ENCODE data around the gene KIF22. TPM values are rescaled to one million over a fixed set of nuclear protein-coding genes. Genes with fewer than 3 reads are reported as not detected.

Gene KIF22
- polyA plus RNA-seq, 1 of the 3 experiments (the other 2 are of a cell fraction) = 64.1 TPM

DNA sequence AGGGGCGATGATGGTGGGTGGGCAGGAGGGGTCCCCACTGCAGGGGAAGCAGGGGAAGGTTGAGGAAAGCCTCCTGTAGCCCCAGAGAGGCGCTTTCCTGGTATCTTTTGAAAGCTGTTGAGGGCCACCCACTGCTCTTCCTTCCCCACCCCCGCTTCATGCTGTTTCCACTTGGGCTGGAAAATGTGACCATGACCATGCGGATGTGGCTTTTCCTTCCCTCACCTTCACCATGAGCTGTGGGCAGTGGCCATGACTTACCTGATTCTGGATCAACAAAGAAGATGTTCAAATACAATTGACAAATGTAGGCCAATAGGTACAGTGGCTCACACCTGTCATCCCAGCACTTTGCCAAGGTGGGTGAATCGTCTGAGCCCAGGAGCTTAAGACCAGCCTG lies 43.5 kb downstream of the KIF22 start:
- H3K9me2 ChIP-seq = no peaks in the 10 kb centered on the region
- peaks cover 4% of the 10 kb centered on the region for H3F3A ChIP-seq (replicated peaks; ENCODE audit: insufficient read depth)
- H3K36me3 ChIP-seq (replicated peaks in 1 of 2; ENCODE audit: control insufficient read depth in 1 of 2, insufficient read depth in 2 of 2, low read length in 1 of 2) = peaks cover 17 to 41% of the 10 kb centered on the region in 2 experiments
- DNase-seq = no peak
- 91% methylated on average over 5 of the region's 5 CpGs for WGBS (ENCODE audit: low lambda C conversion rate)
- H3K79me2 ChIP-seq (ENCODE audit: insufficient read depth) = peaks cover 20% of the 10 kb centered on the region
- no peaks in the 10 kb centered on the region for H3K9me3 ChIP-seq
- TF ChIP-seq, protein P1, sequence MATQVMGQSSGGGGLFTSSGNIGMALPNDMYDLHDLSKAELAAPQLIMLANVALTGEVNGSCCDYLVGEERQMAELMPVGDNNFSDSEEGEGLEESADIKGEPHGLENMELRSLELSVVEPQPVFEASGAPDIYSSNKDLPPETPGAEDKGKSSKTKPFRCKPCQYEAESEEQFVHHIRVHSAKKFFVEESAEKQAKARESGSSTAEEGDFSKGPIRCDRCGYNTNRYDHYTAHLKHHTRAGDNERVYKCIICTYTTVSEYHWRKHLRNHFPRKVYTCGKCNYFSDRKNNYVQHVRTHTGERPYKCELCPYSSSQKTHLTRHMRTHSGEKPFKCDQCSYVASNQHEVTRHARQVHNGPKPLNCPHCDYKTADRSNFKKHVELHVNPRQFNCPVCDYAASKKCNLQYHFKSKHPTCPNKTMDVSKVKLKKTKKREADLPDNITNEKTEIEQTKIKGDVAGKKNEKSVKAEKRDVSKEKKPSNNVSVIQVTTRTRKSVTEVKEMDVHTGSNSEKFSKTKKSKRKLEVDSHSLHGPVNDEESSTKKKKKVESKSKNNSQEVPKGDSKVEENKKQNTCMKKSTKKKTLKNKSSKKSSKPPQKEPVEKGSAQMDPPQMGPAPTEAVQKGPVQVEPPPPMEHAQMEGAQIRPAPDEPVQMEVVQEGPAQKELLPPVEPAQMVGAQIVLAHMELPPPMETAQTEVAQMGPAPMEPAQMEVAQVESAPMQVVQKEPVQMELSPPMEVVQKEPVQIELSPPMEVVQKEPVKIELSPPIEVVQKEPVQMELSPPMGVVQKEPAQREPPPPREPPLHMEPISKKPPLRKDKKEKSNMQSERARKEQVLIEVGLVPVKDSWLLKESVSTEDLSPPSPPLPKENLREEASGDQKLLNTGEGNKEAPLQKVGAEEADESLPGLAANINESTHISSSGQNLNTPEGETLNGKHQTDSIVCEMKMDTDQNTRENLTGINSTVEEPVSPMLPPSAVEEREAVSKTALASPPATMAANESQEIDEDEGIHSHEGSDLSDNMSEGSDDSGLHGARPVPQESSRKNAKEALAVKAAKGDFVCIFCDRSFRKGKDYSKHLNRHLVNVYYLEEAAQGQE (IDR thresholded peaks at IDR 0.05; ENCODE audit: low read depth, low read length) = no peak
- TF ChIP-seq, protein P2, sequence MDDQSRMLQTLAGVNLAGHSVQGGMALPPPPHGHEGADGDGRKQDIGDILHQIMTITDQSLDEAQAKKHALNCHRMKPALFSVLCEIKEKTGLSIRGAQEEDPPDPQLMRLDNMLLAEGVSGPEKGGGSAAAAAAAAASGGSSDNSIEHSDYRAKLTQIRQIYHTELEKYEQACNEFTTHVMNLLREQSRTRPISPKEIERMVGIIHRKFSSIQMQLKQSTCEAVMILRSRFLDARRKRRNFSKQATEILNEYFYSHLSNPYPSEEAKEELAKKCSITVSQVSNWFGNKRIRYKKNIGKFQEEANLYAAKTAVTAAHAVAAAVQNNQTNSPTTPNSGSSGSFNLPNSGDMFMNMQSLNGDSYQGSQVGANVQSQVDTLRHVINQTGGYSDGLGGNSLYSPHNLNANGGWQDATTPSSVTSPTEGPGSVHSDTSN (IDR thresholded peaks at IDR 0.05) = no peak
- TF ChIP-seq MEF2A (IDR thresholded peaks at IDR 0.05; ENCODE audit: borderline replicate concordance, low read depth) (no peak), TCF12 (IDR thresholded peaks at IDR 0.05) (no peak), SIN3A (IDR thresholded peaks at IDR 0.05; ENCODE audit: borderline replicate concordance, low read depth, low read length) (no peak), JUND (IDR thresholded peaks at IDR 0.05) (no peak)
- TF ChIP-seq, protein P3, sequence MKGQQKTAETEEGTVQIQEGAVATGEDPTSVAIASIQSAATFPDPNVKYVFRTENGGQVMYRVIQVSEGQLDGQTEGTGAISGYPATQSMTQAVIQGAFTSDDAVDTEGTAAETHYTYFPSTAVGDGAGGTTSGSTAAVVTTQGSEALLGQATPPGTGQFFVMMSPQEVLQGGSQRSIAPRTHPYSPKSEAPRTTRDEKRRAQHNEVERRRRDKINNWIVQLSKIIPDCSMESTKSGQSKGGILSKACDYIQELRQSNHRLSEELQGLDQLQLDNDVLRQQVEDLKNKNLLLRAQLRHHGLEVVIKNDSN (IDR thresholded peaks at IDR 0.05; ENCODE audit: borderline replicate concordance, low read depth) = no peak
- ChIA-PET POLR2A (interaction anchor here (0.8 to 1.4 kb wide), 3 partner anchors 9 to 128 kb away, joined by 3 to 4 read pairs (median 3); partner anchors contain the start of gene TMEM219), CTCF (interaction anchor here (0.9 to 3.9 kb wide), 4 partner anchors 14 to 29 kb away, joined by 3 to 19 read pairs (median 7); partner anchors contain the start of genes CDIPT and PAGR1)
- H3K4me1 ChIP-seq (ENCODE audit: control insufficient read depth in 1 of 2, insufficient read depth in 2 of 2, low read depth in 1 of 2, low read length in 1 of 2) = no peaks in the 10 kb centered on the region
- no peak overlapping the region for H3K9ac ChIP-seq
- H3K27ac ChIP-seq (ENCODE audit: low read depth in 2 of 2, low read length in 1 of 2) = no peak overlapping the region
- no peak overlapping the region for H3K4me3 ChIP-seq (ENCODE audit: low read depth in 2 of 2, low read length in 1 of 2)
- no peak overlapping the region for H2AFZ ChIP-seq (ENCODE audit: low read depth)
- H3K27me3 ChIP-seq (ENCODE audit: insufficient read depth) = no peaks in the 10 kb centered on the region
- no peaks in the 10 kb centered on the region for H4K20me1 ChIP-seq (ENCODE audit: insufficient read depth)
- no peak overlapping the region for H3K4me2 ChIP-seq

DNA sequence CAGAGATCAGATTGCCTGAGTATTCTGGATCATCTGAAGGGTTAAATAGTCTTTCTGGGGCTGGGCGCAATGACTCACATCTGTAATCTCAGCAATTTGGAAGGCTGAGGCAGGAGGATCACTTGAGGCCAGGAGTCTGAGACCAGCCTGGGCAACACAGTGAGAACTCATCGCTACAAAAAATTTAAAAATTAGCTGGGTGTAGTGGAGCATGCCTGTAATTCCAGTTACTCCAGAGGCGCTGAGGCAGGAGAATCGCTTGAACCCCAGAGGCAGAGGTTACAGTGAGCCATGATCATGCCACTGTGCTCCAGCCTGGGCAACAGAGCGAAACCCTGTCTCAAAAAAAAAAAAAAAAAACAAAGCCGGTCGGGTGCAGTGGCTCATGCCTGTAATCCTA lies 45.4 kb downstream of the KIF22 start:
- H4K20me1 ChIP-seq (ENCODE audit: insufficient read depth) = no peaks in the 10 kb centered on the region
- no peak overlapping the region for H3K27ac ChIP-seq (ENCODE audit: low read depth in 2 of 2, low read length in 1 of 2)
- no peaks in the 10 kb centered on the region for H3K9me2 ChIP-seq
- H3F3A ChIP-seq (replicated peaks; ENCODE audit: insufficient read depth) = peaks cover 4% of the 10 kb centered on the region
- peaks cover 25 to 41% of the 10 kb centered on the region in 2 experiments for H3K36me3 ChIP-seq (replicated peaks in 1 of 2; ENCODE audit: control insufficient read depth in 1 of 2, insufficient read depth in 2 of 2, low read length in 1 of 2)
- ChIA-PET CTCF (interaction anchor here (3.0 to 3.9 kb wide), 2 partner anchors 13 to 19 kb away, joined by 8 to 19 read pairs; partner anchors contain the start of gene PAGR1), POLR2A (no interaction called here)
- H3K4me1 ChIP-seq (ENCODE audit: control insufficient read depth in 1 of 2, insufficient read depth in 2 of 2, low read depth in 1 of 2, low read length in 1 of 2) = no peaks in the 10 kb centered on the region
- 95% methylated on average over 7 of the region's 7 CpGs for WGBS (ENCODE audit: low lambda C conversion rate)
- no peaks in the 10 kb centered on the region for H3K9me3 ChIP-seq
- H3K9ac ChIP-seq = no peak overlapping the region
- DNase-seq = no peak
- no peak overlapping the region for H3K4me2 ChIP-seq
- H2AFZ ChIP-seq (ENCODE audit: low read depth) = no peak overlapping the region
- H3K79me2 ChIP-seq (ENCODE audit: insufficient read depth) = peaks cover 1% of the 10 kb centered on the region
- H3K4me3 ChIP-seq (ENCODE audit: low read depth in 2 of 2, low read length in 1 of 2) = no peak overlapping the region
- TF ChIP-seq MEF2A (IDR thresholded peaks at IDR 0.05; ENCODE audit: borderline replicate concordance, low read depth) (no peak), TAF1 (IDR thresholded peaks at IDR 0.05; ENCODE audit: borderline replicate concordance, low read depth, low read length) (no peak), NRF1 (IDR thresholded peaks at IDR 0.05; ENCODE audit: low read depth, low read length) (no peak), JUND (IDR thresholded peaks at IDR 0.05) (no peak), RXRA (IDR thresholded peaks at IDR 0.05; ENCODE audit: borderline replicate concordance, low read depth) (no peak), GATA2 (CRISPR knock-in tag; IDR thresholded peaks at IDR 0.05) (no peak), RCOR1 (IDR thresholded peaks at IDR 0.05; ENCODE audit: low read length) (no peak), MXI1 (IDR thresholded peaks at IDR 0.05; ENCODE audit: low read depth, low read length) (no peak), TCF12 (IDR thresholded peaks at IDR 0.05) (no peak), YY1 (IDR thresholded peaks at IDR 0.05; ENCODE audit: low read depth) (no peak)
- TF ChIP-seq, protein P3 (IDR thresholded peaks at IDR 0.05; ENCODE audit: borderline replicate concordance, low read depth) = no peak
- TF ChIP-seq, protein P4, sequence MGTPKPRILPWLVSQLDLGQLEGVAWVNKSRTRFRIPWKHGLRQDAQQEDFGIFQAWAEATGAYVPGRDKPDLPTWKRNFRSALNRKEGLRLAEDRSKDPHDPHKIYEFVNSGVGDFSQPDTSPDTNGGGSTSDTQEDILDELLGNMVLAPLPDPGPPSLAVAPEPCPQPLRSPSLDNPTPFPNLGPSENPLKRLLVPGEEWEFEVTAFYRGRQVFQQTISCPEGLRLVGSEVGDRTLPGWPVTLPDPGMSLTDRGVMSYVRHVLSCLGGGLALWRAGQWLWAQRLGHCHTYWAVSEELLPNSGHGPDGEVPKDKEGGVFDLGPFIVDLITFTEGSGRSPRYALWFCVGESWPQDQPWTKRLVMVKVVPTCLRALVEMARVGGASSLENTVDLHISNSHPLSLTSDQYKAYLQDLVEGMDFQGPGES (IDR thresholded peaks at IDR 0.05; ENCODE audit: low read depth, low read length) = no peak
- no peaks in the 10 kb centered on the region for H3K27me3 ChIP-seq (ENCODE audit: insufficient read depth)

Measured in SK-N-SH (cell line).